Stimulated activated CD8-positive, alpha-beta memory T cell treated with anti-CD3 and anti-CD28 coated beads, Interleukin-4, amount 100 ng/mL, for 4 hours (primary cell): Measurements from ENCODE around the gene SORCS2.

Experiments
- DNase-seq, 2 donors: peaks; one replicate each; pipeline ENCODE4 v3.0.0-alpha.2; 2020; ENCODE audit warnings: low read depth in 2 of 2, low spot score in 1 of 2

Gene SORCS2

DNA sequence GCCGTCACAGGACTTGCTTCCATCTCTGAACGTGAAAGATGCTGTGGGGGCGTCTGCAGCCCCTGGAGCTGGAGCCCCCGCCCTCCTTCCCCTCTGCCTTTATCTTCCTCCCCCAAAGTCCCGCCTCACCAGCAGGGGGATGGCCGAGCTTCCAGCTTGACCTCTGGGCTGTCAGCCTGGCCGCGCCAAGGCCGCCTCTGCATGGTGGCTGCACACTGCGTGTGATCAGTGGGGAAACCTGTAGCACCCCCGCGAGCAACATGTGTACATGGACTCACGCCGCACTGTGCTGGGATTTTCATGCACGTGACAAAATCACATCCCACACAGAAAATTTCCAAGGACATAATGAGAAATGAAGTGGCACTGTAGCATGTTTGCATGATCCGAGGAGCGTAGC, 268.9 kb downstream of the SORCS2 start:
- no peak for DNase-seq

DNA sequence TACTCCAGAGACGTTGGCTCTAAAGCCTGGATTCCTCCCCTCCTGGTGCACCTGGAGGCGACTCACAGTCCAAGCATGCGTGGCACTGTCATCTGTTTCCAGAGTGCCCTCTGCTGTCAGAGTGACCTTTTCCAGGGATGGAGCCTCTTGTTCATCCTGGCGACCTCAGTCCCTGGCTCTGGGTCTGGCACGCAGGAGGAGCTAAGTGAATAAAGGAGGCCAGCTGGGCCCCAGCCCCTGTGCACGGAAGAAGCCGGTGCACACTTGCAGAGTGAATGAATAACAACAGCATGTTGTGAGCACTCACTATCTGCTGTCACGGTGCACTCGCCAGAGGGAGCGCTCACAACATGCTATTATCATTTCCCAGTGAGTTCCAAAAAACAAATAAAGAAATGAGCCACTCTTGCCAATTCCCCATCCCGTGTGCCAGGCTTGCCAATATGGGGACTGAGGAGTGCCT, 270.2 kb downstream of the SORCS2 start:
- no peak for DNase-seq

DNA sequence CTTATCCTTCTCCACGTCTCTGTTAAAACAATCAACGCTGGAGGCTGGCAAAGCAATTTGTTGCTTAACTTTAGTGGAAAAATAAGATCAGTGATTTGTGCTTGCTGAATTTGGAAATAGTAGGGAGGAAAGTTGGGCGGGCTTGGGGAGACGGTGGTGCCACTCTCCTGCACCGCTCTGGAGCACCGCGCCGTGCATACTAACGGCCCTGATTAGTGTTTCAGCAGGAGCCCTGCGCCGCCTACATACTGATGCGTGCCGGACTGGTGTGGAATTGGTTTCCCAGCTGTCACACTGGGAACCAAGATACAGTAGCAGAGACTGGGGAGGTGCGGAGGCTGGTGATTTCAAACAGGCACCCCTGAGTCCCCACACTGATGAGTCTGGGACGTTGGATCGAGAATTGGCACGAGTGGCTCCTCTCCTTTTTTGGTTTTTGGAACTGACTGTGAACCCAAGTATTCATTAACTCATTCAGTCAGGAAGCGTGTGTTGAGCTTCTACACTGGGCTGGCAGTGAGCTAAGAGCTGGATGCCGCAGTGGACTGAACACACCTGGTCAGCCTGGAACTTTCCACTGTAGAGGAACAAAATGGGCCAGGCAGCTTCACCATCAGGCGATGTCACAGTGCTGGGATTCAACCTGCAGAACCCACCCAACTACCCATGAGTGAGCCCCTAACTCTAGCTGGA, 271.4 kb downstream of the SORCS2 start:
- DNase-seq, result no peak

DNA sequence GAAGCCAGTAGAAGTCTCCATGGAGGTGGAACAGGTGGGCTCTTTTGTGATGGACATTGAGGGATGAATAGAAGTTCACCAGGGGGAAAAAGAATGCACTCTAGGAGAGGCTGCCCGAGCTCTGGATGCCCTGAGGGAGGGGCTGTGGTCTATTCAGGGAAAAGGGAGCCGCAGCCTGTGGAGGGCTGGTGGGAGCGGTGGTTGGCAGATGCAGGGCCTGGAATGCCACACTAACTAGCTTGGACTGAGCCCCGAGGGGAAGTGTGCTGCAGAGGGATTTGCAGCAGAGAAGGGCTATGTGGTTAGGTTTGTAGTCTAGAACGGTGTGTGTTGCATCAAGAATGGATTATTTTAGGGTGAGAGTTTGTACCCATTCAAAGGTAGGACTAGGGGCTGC, 271.9 kb downstream of the SORCS2 start:
- no peak for DNase-seq

DNA sequence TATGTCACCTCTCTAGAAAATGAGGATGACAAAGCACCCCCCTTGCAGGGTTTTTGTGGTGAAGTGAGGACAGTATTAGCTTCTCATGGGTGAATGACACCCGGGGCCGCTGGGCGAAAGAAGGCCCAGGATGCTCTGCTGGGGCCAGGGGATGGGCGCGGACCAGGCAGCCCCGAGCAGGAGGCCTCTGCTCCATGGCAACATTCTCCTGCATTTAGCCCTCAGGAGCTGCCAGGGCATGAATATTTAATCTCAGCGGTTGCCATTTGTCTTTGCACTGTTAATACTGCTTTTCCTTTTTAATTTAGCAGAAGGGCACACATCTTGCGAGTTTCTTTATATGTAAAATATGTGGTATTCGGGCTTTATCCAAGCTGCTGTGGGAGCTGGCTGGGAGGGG, 272.7 kb downstream of the SORCS2 start:
- DNase-seq, result no peak

DNA sequence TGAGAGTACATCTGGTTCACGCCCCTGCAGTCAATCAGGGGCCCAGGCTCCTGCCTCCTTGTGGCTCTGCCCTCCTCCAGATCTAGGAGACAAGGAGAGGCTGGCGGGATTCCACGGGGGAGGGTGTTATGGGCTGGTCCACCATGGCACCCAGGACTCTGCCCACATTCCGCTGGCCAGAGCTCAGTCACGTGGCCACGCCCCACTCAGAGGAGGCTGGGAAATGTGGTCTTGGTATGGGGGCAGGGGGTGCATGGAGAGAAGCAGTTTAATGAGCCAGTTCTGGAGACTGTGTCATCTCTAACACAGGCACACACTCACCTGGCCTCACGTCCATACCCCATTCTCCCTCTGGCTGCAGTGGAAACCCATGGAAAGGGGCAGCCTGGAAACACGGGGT, 273.9 kb downstream of the SORCS2 start:
- DNase-seq, result no peak

DNA sequence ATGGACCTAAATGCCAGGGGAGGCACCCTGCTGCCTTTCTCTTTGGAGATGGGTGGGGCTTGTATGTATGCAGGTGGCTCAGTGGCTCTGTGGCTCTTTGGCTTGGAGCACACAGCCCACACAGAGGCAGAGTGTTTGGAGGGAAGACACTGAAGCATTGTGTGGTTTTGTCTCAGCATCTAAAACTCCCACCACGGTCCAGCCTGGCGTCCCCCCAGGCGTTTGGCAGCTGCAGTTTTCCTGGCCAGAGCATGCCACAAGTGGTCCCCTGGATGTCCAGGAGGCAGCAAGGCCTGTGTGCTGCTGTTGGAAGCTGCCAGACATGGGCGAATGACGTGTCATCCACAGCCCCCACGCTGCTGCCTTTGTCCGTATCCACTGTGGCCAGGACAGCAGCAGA, 274.6 kb downstream of the SORCS2 start:
- no peak for DNase-seq

DNA sequence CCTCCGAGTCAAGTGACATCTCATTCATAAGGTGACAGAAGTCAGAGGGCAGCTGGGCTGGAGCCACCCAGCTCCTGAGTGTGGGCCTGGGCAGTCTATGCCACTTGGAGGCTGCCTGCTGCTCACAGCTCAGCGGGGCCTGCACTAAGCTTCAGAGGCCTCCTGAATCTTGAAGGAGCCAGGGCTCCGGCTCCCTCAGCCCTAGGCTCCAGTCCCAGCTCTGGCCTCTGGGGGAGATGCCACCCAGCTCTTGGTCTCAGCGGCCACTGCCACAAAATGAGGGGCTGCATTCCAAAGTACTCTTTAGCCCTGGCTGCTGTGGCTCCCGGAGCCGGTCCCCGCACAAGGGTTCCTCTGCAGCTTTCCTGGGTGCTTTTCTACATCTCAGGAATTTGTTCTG, 275.1 kb downstream of the SORCS2 start:
- DNase-seq, result no peak

DNA sequence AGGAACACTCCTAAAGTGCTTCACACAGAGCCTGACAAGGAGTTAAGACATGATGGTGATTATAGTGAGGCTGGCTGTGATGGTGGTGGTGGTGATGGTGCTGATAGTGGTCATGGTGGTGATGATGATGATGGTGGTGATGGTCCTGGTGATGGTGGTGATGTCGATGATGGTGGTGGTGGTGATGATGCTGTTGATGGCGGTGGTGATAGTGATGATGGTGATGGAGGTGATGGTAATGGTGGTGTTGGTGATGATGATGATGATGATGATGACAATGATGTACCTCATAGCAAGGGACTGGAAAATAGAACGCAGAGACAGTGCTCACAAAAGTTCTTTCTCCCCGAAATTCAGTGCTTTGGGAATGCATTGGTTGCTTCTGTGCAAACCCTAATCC, 276.7 kb downstream of the SORCS2 start:
- DNase-seq, result no peak

DNA sequence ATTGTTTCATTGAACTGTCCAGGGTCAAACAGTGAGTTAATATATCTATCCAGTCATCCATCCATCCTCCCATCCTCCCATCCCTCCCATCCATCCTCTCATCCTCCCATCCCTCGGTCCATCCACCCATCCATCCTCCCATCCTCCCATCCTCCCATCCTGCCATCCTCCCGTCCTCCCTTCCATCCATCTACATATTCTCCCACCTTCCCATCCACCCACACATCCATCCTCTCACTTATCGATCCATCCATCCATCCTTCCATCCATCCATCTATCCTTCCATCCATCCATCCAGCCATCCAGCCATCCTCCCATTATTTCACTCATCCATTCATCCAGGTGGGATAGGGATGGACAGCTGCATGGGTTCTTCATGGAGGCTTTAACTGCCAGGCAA, 277.8 kb downstream of the SORCS2 start:
- no peak for DNase-seq

DNA sequence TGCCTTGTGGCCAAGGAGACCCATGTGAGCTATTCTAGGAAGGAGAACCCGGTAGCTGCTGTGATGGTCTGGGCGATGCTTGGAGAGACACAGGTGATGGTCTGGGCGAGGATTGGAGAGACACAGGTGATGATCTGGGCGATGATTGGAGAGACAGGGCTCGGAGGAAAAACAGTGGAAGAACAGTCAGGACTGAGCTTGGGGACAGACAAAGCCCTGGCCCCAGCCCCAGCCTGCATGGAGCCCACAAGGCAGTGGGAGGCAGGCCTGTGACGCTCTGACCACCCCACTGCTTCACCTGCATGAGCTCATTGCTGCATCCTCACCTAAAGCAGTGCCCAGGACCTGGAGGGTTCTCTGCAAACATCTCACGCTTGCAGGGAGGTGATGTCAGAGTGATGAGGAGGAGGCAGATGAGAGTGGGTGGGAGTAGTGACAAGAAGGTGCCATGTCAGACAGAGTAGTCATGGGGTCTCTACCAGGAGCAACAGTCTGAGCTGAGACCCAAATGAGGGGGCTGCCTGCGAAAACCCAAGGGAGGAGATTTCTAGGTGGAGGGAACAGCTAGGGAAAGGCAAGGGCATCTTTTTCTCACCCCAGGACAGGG, 278.3 kb downstream of the SORCS2 start:
- DNase-seq, result no peak

DNA sequence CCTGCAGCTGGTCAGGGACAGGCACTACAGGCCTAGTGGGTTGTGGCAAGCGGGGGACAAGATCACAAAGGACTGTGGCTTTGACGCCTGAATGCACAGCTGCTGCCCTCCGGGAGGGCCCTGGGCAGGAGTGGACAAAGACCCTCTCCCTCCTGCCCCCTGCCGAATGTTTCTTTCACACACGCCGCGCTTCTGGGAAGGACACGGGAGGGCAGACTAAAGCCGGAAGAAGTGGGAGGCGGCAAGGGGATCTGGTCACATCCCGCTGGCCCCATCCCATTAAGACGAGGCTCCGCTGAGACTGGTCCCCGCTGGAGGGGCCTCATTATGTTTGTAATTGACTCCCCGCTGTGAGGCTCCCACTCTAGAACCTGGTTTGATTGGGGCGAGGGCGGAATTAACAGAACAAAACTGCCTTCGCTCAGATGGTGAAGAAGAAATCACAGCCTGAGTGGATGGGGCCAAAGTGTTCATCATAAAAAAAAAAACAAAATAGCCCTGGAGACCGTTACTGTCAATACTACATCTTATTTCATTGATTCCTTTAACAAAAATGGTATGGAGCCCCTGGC, 280.2 kb downstream of the SORCS2 start:
- no peak for DNase-seq

DNA sequence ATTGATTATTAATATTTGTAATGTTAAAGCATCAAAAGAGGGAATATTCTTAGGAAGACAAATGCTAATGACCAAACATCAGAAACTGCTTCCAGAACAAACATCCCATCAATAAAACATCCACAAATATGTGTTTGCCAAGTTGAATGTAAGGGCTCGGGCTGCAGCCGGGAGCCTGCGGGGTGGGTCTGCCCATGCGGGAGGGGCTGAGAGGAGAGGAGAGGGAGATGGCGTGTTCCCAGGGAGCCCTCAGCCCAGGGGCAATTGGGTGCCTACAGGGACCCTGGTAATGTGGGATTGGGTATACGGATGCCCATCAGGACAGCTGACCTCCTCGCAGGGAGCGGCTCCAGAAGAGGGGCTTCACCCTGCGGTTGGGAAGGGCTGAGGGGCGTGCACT, 280.7 kb downstream of the SORCS2 start:
- DNase-seq, result no peak

DNA sequence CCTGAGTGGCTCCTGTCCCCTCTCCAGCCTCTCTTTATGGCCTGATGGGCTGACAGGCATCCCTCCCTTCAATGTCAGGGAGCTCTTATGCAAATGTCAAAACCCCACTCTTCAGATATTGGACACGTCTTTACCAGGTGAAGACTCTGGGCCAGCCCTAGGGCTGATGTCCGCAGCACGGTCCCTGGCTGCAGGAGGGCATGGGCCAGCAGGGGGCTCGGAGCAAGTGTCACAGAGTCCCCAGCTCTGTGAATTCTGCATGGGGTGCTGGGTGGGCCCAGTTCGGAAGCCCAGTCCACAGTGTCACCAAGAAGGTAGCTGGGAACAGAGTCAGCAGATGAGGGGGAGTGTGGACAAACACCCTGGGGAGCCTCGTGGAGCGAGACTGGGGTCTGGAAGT, 282.0 kb downstream of the SORCS2 start:
- no peak for DNase-seq

DNA sequence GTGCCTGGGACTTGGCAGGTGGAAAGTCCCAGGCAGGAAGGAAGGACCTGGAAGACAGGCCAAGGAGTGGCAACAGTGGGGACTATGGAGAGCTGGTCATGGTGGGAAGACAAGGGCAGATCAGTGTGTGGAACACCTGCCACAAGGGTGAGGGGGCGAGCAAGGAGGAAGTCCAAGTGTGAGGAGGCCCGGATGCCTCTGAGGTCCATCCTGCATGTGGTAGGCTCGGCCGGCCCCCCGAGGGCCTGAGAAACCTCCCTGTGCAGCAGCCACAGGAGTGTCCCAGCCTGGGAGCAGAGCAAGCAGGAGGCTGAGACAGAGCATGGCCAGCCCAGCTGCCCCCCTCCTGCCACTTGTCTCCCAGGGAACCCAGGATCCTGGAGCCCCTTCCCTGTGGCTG, 282.9 kb downstream of the SORCS2 start:
- DNase-seq, result no peak

DNA sequence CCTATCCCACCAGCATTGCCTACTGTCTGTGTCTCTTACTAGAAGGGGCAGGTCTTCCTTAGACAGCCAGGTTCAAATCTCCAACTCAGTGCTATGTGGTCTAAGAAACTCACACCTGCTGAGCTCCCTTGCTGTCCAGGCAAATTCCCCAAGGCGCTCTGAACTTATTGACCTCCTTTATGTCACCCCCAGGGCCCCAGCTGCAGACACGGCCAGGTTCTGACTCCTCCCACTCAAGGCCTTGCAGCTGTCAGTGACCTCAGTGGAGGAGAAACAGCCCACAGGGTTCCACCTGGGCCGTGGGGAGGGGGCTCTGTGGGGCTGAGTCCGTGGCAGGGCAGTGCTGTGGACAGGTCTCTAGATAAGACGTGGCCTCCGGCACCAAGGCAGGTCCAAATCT, 284.5 kb downstream of the SORCS2 start:
- DNase-seq, result no peak

DNA sequence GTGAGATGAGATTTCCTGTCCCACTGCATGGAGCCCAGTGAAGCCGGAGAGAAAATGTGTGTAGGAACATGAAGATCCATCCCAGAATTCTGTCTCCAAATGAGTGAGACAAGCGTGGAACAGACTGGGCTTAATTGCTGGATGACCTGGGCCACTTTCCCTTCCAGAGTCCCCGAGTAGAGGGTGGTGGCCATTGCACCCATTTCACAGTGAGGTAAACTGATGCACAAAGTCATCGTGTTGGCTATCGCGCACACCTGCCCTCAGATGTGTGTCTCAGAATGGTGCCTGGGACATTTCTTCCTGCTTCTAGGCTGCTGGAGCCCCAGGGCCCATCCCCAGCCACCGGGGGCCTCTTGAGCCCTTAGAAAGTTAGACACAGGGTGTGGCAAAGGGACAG, 285.4 kb downstream of the SORCS2 start:
- DNase-seq, result no peak

DNA sequence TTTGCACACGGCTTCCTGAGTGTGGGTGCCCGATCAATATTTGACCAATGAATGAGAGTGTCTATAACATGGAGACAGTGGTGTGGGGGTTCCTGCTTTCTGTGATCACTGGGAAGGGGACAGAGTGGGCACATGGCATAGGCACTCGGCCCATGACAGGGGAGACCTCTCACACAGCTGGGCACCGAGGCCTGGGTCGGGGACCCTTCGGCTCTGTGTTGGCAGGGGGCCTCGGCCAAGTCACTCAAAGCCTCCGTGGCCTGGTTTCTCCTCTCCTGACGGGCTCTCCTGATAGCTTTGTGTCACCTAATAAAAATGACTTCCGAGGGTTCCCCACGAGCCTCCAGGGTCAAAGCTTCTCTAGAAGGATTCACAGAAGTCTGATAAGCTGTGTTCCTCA, 286.3 kb downstream of the SORCS2 start:
- no peak for DNase-seq

DNA sequence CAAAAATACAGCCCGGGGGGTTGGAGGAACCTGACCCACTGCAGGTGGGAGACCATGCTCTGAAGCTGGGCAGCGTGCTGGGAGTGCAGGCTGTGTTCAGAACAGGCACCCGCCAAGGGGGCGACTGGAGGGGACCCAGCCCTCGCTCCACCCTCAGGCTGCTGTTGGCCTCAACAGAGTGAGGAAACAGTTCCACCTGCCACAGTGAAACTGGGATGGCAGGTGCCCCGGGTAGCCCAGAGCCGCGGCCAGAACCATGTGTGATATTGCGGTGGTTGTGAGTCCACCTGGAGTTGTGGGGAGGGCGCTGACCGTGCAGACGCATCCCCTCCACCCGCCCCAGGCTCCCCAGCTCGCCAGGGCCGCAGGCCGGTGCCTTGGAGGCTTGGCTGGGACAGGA, 288.1 kb downstream of the SORCS2 start:
- DNase-seq, result no peak

DNA sequence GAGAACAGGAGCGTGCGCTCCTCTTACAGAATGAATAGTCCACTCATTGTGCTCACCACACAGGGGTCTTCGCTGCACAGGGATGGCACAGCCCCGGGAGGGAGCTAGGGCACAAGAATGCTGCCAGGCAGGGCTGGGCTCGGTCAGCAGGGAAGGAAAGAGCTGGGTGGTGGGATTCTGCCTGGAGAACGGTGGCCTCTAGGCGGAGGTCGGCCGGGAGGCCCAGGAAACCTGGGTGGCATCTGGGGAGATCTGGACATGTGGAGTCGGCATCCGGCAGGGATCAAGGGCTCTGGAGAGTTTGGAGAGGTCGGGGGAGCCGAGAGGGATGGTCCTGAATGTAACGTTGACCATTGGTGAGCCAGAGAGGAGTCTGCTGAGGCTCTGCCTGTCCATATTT, 288.9 kb downstream of the SORCS2 start:
- DNase-seq, result no peak

DNA sequence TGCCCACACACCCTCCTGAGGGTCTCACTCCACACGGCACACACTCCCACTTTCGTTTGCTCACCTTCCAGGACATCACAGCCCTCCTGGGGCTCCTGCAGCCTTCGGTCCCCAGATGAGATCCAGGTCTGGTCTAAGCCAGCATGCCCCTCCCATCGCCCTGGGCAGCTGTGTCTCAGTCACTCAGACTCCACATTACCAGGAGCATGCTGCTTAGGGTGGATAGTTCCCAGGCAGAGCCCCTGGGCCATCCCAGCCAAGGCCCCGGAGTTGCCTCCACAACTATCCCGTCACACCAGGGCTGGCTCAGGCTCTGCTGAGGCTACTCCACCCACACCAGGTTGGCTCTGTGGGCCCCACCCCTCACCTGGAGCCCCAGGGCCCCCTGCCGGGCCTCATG, 292.8 kb downstream of the SORCS2 start:
- DNase-seq, result no peak

DNA sequence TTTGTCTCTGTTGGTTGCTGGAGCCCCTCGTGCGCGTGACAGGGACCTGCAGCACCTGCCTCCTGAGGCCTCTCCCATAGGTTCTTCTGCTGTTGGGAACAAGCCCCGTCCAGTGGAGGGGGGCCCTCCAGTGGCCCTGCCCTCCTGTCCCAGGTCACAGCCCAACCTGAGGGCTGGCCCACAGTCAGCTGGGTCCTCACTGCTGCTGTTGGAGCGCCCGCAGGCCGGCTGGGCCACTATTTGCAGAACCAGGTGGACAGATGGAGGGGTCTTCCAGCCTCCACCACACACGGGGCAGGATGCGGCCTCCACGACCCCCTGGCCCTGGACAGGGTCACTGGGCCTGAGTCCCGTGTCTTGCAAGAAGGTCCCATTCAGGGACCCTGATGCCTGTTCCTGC, 293.8 kb downstream of the SORCS2 start:
- no peak for DNase-seq

DNA sequence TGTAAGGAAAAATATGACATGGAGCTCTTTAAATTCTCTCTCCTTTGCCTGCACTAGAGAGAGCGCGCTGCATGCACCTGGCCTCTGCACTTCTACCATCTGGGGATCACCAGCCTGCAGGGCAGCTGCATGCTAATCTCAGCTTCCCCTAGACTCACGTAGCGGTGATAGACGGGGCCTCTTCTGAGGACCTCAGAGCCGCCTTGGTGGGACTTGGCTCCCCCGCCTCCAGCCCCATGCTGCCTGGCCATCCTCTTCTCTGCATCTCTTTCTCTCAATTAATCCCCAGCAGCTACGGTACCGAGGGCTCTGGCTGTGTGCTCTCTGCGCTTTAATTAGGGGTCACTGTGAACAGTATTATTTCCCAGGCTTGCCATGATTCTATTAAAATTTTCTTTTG, 295.2 kb downstream of the SORCS2 start:
- DNase-seq, result no peak
